Testis (tissue), 2 donors: ENCODE data around the gene STK33.

Source experiments
- POLR2A ChIP-seq: fragments of 450-650 bp; IDR thresholded peaks from one replicate; pipeline ENCODE4 v1.6.1; 2017; ENCODE audit warnings: antibody characterized with exemption, mild to moderate bottlenecking, moderate library complexity
- TF ChIP-seq, protein P1 (sequence below), 3 experiments: fragments of 450-650 bp in 2 of 3; fragments of 200-600 bp in 1 of 3; sonication (generic) in 1 of 3; IDR thresholded peaks; one replicate each; pipeline ENCODE4 v1.5.1; 2016 to 2019; ENCODE audit warnings: antibody characterized with exemption in 3 of 3, mild to moderate bottlenecking in 2 of 3, moderate library complexity in 1 of 3

DNA sequence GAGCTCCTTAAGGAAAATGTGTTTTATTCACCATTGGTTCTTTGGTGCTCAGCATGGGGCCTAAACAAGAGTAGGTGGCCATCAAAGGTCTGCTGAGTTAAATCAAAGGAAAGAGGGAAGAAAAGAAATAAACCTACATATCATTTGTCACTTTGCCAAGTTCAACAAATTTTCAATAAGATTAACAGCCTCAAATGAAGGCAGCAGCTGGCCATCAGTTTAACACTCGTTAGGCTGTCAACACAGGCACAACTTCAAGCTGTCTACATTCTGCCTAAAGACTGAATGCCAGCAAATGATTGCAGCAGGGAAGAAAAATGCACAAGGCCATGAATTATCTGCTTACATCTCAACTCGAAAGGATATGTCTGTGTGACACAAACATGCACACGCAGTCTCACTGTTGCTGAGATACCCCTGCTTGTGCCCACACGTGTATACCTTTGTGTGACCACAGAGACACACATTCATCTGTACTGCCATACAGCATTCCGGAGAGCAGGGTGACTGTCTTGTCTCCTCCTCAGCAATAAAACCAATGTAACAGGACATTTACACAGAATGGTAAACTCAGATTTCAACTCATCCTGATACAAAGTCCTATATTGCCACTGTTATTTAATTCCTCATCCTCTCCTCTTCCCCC, 48.3 kb upstream of the STK33 start:
- TF ChIP-seq, protein P1, sequence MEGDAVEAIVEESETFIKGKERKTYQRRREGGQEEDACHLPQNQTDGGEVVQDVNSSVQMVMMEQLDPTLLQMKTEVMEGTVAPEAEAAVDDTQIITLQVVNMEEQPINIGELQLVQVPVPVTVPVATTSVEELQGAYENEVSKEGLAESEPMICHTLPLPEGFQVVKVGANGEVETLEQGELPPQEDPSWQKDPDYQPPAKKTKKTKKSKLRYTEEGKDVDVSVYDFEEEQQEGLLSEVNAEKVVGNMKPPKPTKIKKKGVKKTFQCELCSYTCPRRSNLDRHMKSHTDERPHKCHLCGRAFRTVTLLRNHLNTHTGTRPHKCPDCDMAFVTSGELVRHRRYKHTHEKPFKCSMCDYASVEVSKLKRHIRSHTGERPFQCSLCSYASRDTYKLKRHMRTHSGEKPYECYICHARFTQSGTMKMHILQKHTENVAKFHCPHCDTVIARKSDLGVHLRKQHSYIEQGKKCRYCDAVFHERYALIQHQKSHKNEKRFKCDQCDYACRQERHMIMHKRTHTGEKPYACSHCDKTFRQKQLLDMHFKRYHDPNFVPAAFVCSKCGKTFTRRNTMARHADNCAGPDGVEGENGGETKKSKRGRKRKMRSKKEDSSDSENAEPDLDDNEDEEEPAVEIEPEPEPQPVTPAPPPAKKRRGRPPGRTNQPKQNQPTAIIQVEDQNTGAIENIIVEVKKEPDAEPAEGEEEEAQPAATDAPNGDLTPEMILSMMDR (IDR thresholded peaks at IDR 0.05): no peak
- no peak for TF ChIP-seq POLR2A
